Ureter (tissue), 1 donor: Measurements from ENCODE around the gene INSIG1. TPM values are rescaled to one million over a fixed set of nuclear protein-coding genes. Genes with fewer than 3 reads are reported as not detected.

Experiments
- DNase-seq: peaks from one replicate; pipeline ENCODE4 v3.0.0-alpha.2; 2020; ENCODE audit warnings: low spot score
- total RNA-seq: library from RNA; stranded (reverse); gene quantifications from one replicate; pipeline ENCODE4 v1.2.4, GENCODE V29; 2023
- donor health status: DM: yes; HTN: yes; CAD: no.

INSIG1 gene
- total RNA-seq, 1 donor from 2014 or later: 41.6 TPM

DNA sequence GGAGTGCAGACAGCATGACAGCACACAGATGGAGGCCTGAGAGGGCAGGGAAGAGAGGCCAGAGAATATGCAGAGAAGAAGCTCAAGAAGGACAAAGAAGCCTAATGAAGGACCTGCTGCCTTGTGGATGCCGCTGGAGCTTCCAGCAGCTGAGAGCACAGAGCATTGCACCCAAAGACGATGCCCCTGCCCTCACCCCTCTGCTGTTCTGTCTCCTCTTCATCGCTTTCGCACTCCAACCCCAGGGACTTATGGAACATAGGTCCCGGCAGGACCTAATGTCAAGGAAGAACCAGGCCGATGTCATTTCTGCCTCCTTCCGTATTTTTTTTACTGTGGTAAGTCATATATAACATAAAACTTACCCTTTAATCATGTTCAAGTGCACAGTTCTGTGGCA lies 12.3 kb upstream of the INSIG1 start:
- DNase-seq: no peak

DNA sequence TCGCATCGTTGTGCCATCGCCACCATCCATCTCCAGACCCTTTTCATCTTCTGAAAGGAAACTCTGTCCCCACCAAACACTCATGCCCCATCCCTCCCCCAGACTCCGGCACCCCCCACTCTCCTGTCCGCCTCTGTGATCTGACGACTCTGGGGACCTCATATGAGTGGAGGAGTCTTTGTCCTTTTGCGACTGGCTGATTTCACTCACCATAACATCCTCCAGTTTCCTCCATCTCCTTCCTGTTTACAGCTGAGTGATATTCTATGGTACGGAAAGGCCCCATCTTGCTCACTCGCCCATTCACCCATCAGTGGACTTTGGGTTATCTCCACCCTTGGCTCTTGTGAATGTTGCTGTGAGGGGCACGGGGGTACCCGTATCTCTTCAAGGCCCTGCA lies 11.8 kb upstream of the INSIG1 start:
- DNase-seq: no peak

DNA sequence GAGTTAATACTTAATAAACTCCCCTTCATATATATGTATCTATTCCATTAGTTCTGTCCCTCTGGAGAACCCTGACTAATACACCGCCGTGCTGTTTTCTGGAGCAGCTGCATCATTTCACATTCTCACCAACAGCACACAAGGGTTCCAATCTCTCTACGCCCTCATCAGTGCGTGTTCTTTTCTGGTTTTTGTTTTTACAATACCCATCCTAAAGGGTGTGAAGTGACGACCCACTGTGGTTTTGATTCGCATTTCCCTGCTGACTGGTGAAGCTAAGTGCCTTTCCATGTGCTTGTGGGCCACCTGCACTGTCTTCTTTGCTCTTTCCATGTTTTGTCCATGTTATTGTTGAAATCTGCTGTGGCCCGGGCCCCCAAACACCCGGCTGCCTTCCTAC lies 11.0 kb upstream of the INSIG1 start:
- no peak for DNase-seq

DNA sequence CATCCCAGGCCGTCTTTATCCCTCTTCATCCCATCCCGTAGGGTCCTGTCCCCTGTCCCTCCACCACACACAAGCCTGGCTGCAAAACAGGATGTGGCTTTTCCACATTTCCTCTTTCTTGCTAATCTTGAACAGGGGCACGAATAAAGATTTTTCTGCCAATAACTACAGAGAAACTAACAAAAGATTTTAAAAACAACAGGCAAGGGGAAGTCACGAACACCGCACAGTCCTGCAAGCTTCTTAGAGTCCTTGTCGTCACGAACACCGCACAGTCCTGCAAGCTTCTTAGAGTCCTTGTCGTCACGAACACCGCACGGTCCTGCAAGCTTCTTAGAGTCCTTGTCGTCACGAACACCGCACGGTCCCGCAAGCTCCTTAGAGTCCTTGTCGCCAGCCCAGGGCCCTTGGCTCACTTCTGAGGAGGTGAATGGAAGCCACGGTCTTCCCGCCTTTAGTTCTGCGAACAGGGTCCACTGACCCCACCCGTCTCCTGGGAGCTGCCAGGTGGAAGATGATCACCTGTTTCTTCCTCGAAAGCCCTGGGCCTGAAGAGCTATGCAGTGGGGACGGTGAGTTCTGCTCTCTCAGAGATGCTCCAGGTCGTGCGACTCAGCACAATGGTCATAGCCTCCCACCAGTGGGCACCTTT lies 10.3 kb upstream of the INSIG1 start:
- DNase-seq: no peak

DNA sequence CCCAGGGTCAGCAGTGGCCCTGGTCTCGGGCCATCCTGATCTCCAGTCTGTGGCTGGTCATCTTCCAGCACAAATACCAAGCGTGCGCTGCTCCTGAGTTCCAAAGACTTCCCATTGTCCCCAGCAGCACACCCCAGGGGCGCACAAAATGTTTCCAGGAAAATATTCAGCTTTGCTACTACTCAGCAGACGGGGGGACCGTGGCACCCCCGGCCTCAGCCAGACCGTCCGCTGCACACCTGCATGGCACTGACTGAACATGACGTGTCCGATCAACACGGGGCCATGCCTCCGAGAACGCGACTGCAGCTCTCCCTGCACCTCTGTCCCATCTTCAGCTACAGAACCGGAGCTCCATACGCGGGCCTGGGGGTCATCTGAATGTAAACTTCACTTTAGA lies 9.6 kb upstream of the INSIG1 start:
- no peak for DNase-seq

DNA sequence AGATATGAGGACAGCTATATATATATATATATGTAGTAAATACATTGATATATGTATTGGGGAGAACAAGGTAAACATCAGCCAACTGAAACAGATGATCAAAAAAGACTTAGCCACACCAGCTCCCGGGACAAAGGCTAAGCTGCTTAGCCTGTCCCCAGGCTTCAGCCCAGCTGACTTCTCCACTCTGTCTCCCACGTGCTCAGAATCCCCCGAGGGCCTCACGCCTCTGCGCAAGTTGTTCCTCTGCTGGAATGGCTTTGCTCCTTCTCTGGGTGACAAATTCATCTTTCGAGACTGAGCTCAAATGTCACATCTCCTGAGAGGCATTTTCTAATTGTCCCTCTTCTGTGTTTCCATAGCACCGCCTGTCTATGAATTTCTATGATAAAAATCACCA lies 8.6 kb upstream of the INSIG1 start:
- no peak for DNase-seq

DNA sequence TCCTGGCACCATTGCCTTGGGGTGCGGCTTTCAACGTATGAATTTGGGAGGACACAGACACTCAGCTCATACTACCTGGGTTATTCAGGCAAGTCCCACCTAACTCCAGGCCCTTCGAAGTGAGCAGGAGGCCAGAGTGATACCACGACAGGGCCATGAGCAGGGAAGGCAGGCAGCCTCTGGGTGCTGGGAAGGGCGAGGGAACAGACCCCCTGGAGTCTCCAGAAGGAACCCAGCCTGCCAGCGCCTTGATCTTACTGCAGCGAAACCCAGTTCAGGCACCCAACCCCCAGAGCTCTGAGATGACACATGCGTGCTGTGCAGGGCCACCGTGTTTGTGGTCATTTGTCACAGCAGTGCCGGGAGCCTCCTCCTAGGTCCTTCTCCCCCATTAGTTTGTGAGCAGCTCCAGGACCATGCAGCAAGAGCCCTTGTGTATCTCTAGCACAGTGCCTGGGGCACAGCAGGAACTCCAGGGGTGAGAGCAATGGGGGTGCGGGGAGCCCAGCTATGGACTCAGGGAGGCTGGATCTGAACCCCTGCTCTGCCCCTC lies 7.7 kb upstream of the INSIG1 start:
- no peak for DNase-seq

DNA sequence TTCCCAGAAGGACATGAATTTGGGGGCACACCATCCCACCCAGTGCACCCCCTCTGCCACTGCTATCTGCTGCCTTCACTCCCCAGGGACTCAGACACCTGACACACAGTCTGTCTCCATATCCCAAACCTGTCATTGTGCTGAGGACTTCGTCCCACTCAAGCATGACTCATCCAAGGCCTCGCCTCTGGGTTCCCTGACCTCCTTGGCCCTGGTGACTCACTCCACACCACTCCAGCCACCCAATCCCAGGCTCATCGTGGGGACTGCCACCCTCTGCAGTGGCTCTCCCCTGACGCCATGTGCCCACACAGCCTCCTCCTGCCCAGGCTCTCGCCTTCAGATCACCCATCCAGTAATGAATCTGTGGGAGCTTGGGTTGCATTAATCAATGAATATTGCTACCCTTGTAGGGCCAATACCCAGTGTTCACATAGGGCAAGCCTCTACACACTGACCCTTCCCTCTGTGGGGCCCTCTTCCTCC lies 6.6 kb upstream of the INSIG1 start:
- peak; percentile 41 for DNase-seq

DNA sequence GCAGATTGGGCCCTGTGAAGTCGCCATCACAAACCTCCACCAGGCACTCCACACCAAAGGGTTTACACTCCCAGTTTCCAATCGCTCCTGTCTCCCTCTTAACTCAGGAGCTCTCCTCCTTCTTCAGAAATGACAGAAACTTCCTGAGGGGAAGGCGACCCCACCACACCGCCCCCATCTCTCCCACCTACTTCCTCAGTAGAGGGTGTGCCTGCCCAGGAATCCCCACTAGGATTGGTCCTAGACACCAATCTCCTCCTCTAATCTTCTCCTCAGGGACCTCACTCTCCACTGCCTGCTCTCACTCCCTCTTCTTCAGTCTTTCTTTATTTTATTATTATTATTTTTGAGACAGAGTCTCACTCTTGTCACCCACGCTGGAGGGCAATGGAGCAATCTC lies 5.9 kb upstream of the INSIG1 start:
- peak; percentile 19 for DNase-seq

DNA sequence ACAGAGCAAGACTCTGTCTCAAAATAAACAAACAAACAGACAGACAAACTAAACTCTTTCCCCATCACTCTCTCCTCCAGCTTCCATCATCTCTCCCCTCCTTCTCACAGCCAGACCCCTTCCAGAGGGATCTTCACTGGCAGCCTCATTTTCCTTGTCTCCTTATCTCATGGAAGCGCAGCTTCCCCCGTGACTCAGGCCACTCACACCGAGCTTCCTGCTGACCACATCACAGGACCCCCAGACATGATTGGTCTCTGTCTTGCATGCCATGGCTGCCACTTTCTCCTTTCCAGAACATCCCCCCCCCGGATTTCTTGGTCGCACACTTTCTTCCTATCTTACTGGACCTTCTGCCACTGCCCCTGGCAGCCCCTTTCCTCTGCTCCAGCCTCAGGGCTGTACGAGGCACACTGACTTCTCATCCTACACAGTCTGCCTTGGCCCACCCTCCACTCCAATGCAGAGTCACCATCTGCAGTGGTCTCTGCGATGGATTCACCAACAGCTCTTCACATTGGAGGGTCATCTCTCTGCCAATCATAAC lies 4.9 kb upstream of the INSIG1 start:
- DNase-seq: no peak

DNA sequence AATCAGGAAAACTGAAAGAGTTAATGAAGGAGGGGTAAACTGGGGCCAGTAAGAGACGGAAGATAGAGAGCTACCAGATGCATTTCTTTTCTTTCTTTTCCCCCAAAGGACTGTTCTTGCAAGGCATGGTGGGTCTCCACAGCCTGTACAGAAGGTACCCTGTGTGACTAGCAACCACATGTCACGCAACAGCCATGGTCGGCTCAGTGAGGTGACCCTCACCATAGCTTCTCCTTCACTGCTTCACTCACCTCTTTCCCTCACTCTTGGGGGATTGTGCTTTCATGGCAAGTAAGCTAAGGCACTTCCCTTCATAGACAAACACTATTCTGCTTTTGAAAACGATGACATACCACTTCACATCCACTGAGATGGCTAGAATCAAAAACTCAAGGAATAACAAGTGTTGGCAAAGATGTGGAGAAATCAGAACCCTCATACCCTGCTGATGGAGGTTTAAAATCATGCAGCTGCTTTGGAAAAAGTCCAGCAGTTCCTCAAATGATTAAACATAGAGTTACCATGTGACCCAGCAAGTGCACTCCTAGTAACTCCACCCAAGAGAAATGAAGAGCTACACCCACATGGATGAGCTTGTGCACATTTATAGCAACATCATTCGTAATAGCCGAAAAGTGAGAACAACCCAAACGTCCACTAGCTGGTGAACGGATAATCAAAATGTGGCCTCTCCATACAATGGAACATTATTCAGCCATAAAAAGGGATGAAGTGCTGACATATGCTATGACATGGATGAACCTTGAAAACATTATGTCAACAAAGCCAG lies 3.8 kb upstream of the INSIG1 start:
- no peak for DNase-seq

DNA sequence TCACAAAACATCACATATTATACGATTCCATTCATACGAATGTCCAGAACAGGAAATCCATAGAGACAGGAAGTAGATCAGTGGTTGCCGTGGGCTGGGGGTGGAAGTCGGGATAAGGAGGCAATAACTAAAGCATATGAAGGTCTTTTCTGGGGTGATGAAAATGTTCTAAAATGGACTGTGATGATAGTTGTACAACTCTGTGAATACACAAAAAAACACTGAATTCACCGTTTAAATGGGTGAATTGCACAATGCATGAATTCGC lies 3.2 kb upstream of the INSIG1 start:
- DNase-seq: no peak

DNA sequence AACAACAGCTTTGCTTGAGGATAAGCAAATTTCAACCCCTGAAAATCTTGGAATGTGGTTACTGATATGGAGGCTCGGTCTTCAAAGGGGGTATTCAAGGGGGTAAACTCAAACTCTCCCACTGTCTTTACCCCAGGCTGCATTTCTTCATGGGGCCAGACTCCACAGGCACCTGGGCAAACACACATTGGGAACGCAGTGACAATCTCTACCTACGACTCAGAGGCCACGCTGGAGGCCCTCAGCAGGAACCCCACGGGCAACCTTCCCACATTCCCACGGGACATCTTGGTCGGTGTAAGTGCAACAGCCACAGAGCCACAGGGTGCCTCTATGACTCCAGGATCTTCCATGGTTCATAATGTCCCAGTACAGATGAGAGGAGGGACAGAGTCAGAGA lies 2.2 kb upstream of the INSIG1 start:
- DNase-seq: no peak

DNA sequence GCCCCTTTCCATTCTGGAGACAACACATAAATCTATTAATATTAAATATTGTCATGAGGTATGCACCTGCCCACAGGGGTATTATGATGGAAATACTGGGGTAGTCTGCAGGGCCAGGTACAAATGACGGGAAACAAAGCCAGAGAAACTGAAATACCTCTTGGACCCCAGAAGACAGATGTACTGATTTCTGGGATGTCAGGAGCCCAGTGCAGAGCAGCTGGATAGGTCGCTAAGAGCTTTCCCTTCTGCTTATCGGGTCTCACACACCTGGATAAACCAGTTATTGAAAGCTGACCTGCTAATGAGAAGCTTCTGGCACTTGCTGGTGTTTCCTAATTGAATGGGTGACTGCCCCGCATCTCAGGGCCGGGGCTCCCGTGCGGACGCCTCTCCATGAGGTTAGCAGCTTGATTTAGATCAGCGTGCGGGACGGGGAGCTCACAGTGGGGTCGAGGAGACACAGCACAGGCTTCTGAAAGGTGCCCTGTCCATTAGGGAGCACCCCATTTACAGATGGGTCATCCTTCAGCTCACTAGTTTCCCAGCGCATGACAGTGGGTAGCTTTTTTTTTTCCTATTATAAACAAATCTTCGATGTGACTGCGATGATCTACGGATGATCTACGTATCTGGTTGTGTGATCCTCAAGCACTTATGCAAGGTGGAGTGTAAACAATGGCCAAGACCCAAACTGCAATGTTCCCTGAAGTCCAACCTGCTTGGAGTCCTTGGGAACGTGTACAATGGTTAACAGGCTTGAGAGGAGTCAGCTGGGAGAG lies 1.5 kb upstream of the INSIG1 start:
- DNase-seq: no peak

DNA sequence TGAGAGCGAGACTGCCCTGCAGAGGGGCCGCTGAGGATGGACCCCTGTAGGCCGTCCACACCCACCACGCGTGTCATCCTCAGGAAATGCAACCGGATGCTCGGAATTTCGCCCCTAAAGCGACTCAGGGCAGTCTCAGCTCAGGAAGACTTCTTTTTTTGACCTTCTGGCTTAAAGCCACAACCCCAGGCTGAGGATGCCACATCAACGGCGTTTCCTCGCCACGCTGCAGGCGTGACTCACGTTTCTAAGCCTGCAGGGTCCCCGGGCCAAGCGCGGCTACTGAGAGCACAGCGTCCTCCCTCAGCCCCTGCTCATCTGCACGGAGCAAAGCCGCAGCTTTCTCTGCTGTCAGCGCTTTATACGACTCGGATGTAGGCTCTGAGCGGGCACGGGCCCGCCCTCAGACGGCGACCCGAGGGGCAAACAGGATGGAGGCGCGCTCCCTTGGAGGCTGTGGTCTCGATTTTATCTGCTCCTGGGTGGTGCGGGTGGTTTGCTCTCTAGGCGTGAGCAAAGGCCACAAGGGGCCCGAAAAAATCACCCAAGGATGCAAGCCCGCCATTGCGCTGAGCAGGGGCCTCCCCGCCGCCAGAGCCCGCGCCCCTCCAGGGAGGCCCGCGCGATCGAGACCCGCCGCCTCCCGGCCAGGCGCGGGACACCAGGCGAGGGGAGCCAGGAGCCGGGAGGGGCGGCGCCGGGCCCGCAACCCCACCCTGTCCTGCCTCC lies 726 bp upstream of the INSIG1 start:
- DNase-seq: peak; percentile 69

DNA sequence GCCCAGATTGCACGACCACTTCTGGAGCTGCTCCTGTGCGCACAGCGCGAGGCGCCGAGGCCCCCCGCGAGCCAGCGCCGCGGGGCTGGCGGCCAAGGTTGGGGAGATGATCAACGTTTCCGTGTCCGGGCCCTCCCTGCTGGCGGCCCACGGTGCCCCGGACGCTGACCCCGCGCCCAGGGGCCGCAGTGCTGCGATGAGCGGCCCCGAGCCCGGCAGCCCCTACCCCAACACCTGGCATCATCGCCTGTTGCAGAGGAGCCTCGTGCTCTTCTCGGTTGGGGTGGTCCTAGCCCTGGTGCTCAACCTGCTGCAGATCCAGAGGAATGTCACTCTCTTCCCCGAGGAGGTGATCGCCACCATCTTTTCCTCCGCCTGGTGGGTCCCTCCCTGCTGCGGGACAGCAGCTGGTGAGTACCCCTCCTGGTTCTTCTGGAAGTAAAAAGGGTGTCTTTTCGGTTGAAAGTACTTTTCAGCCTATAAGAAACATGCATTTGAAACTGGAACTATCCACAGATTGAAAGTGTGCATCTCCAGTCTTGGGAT lies 683 bp downstream of the INSIG1 start:
- peak; percentile 57 for DNase-seq

DNA sequence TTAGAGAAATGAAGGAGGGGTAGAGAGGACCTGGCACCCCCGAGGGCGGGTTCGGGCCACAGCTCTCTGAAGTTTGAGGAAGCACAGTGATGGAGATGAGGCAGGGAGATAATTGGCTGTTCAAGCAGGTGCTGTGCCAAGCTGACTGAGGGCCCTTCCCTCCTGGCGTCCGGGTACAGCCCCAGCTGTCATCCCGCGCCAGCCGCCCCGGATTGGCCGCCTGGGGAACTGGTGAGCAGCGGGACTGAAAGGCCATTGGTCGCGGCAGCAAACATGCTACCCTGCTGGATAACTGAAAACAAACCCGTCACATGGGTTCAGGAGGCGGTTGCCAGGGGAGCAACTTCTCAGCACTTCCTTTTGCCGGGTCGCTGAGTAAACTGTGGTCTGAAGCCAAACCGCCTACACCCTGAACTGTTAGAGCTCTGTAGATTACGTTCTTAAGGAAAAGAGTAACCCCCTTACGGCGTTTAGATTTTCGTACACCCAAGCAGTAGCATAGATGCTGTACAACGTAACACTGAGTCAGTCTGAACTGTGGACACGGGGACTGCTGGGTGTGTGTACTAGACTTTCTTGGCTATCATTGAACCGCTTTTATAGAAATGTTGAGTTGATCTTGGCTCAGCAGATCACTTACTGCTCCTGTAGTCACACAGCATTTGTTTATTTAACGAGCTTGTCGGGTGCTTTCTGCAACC lies 1.3 kb downstream of the INSIG1 start:
- peak; percentile 94 for DNase-seq

DNA sequence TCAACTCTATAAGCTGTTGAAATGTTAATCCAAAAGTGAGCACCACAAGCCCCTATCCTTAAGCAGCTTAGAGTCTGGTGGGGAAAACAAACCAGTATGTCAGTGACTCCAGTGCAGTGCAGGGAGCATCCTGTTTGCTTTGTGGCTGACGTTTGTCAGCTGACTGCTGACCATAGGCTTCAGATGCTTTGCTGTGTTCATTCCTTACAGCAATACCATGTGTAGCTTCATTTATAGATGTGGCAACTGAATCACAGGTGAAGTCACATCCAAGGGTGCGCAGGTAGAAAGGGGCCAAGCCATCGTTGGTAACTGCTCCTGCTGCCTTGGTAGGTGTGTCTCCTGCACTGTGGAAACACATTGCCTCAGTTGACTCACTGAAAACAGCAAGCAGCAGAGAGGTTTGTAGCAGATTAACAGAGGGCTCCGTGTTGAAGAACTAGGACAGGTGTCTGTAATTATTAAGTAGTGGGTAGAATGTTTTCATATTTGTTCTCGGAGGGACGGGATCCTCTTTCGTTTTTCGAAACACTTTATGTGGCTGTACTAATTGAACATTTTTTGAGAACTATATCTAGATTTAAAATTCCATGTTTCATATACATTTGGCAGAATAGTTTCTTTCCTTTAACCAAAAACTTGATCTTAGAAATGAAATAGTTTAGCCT lies 2.0 kb downstream of the INSIG1 start:
- no peak for DNase-seq

DNA sequence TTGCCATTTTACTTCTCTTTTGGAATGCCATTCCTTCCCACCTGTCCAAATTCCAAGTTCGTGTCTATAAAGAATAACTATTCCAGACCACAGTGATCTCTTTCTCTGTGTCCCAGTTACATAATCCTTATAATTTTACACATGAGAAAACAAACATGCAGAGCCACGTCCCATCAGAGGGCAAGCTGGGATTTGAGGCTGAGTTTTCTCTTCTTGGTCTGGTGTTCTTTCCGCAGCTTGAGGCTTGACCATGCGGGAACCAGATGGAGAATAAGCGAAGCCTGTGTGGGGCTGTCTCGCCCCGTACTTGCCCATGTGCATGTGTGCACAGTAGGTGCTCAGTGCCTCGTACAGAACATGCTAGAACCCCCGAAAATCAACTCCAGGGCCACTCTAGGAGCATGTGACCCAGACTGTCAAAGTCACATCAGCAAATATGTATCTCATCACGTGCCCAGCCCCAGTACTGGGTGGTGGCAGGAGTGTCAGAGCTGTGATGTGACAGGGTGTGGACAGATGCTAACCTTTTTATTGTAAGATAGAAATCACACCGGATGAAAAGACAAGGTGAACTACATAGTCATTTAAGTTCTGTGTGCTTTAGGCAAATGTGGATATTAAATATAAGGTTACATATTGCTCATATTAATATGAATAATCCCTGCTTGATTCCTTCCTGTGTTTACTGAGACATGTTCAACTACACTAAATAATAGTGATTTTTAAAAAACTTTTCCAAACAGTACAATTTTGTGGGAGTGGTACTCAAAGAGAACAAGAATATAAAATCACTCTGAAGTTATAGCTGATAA lies 3.2 kb downstream of the INSIG1 start:
- no peak for DNase-seq
